GM12801 (cell line): ENCODE results near the gene APEH.

Experiments used
- CTCF ChIP-seq: IDR thresholded peaks from one replicate; pipeline ENCODE4 v1.5.1; 2011; ENCODE audit warnings: control low read depth; ENCODE audit not compliant: insufficient read length; ENCODE audit errors: extremely low read depth

The APEH gene

GRCh38 chr3:49732597-49732996, 58.4 kb downstream of the APEH start:
- no peak for TF ChIP-seq CTCF

GRCh38 chr3:49733551-49733950, 59.4 kb downstream of the APEH start:
- TF ChIP-seq CTCF = no peak
